Endothelial cell (in vitro differentiated cells): ENCODE measurements around the gene CLHC1. TPM values are rescaled to one million over a fixed set of nuclear protein-coding genes. Genes with fewer than 3 reads are reported as not detected.
"Not testable (repeated sequence)": the region's sequence is repeated elsewhere in the genome, so short reads cannot be mapped to it uniquely, and the experiment has no call there.

ENCODE experiments used
- DNase-seq: peaks from one replicate; pipeline ENCODE4 v3.0.0; 2021; ENCODE audit warnings: low spot score
- H3K27ac Mint-ChIP-seq: one replicate; pipeline ENCODE4 v1.8.0; 2021; ENCODE audit warnings: mixed read lengths, inconsistent platforms; ENCODE audit not compliant: unreplicated experiment
- H3K27me3 Mint-ChIP-seq: one replicate; pipeline ENCODE4 v1.8.0; 2021; ENCODE audit warnings: mild to moderate bottlenecking, moderate library complexity, mixed read lengths, inconsistent platforms; ENCODE audit not compliant: unreplicated experiment
- H3K36me3 Mint-ChIP-seq: one replicate; pipeline ENCODE4 v1.8.0; 2021; ENCODE audit warnings: mild to moderate bottlenecking, low read depth, mixed read lengths, inconsistent platforms; ENCODE audit not compliant: unreplicated experiment
- H3K4me1 Mint-ChIP-seq: one replicate; pipeline ENCODE4 v1.8.0; 2021; ENCODE audit warnings: mild to moderate bottlenecking, mixed read lengths, inconsistent platforms; ENCODE audit not compliant: unreplicated experiment
- H3K4me3 Mint-ChIP-seq: one replicate; pipeline ENCODE4 v1.8.0; 2021; ENCODE audit warnings: mild to moderate bottlenecking, mixed read lengths, inconsistent platforms; ENCODE audit not compliant: unreplicated experiment
- H3K9me3 Mint-ChIP-seq: one replicate; pipeline ENCODE4 v1.8.0; 2021; ENCODE audit warnings: mixed read lengths, inconsistent platforms; ENCODE audit not compliant: unreplicated experiment
- total RNA-seq: library from RNA; stranded (reverse); fragmentation: NEBNext Ultra II Directional; extraction: Animal tissue kit (Norgen Biotek cat#: 25700); gene quantifications from one replicate; pipeline ENCODE4 v1.2.1, GENCODE V29; 2021; ENCODE audit not compliant: unreplicated experiment
- TF ChIP-seq, protein P1 (sequence below): fragments of 200-600 bp; sonication (generic); IDR thresholded peaks from one replicate; pipeline ENCODE4 v1.5.0; 2021; ENCODE audit warnings: antibody characterized with exemption; ENCODE audit not compliant: unreplicated experiment

CLHC1 gene
- total RNA-seq, 1 donor from 2014 or later, result 20.2 TPM

DNA sequence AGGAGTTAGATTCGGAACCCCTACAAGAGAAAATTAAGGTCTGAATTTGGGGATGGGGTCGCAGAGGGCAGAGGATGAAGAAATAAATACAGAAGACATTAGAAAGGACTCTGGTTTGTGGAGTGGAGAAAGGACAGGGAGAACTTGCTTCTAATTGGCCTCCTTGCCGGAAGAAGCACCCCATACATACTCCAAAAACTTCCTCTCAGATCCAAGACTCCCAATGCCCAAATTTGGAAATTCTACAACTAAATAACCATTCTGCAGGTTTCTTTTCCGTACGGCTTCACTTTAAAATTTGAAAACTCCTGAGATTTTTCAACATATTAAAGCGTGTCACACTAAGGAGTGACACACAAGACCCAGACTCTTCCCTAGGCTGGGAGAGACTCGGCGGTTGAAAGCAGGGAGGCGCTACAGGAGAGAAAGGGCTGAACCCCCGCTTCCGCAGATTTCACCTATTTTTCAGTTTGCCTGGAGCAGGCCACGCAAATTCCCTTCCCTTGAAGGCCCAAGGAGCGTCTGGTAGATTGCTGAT is 478 bp downstream of the CLHC1 start:
- TF ChIP-seq, protein P1, sequence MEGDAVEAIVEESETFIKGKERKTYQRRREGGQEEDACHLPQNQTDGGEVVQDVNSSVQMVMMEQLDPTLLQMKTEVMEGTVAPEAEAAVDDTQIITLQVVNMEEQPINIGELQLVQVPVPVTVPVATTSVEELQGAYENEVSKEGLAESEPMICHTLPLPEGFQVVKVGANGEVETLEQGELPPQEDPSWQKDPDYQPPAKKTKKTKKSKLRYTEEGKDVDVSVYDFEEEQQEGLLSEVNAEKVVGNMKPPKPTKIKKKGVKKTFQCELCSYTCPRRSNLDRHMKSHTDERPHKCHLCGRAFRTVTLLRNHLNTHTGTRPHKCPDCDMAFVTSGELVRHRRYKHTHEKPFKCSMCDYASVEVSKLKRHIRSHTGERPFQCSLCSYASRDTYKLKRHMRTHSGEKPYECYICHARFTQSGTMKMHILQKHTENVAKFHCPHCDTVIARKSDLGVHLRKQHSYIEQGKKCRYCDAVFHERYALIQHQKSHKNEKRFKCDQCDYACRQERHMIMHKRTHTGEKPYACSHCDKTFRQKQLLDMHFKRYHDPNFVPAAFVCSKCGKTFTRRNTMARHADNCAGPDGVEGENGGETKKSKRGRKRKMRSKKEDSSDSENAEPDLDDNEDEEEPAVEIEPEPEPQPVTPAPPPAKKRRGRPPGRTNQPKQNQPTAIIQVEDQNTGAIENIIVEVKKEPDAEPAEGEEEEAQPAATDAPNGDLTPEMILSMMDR, result no peak
- peaks cover 17% of the 10 kb centered on the region for H3K27me3 Mint-ChIP-seq
- DNase-seq, result no peak
- H3K9me3 Mint-ChIP-seq, result no peaks in the 10 kb centered on the region
- H3K4me3 Mint-ChIP-seq, result peak overlapping the region; percentile 97
- H3K4me1 Mint-ChIP-seq, result peaks cover 47% of the 10 kb centered on the region
- peaks cover 21% of the 10 kb centered on the region for H3K36me3 Mint-ChIP-seq
- H3K27ac Mint-ChIP-seq, result peak overlapping the region; percentile 99

DNA sequence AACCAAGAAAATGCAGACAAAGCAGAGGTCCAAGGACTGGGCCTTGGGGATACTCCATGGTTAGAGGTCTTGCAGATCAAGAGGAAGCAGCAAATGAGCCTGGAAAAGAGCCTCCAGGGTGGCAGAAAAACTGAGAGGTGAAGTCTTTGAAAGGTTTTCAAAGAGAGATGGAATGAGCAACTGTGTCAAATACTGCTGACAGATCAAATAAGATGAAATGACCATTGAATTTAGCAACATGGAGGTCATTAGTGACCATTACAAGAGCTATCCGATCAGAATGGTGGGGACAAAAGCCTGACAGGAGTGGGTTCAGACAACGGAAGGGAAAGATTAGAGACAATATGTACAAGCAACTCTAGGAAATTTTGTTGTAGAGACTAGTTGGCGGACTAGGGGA is 1.5 kb downstream of the CLHC1 start:
- H3K27ac Mint-ChIP-seq, result peak overlapping the region; percentile 91
- peaks cover 17% of the 10 kb centered on the region for H3K27me3 Mint-ChIP-seq
- no peak for DNase-seq
- H3K4me3 Mint-ChIP-seq, result peak overlapping the region; percentile 84
- peaks cover 47% of the 10 kb centered on the region for H3K4me1 Mint-ChIP-seq
- TF ChIP-seq, protein P1, result no peak
- H3K9me3 Mint-ChIP-seq, result no peaks in the 10 kb centered on the region
- H3K36me3 Mint-ChIP-seq, result peaks cover 21% of the 10 kb centered on the region

DNA sequence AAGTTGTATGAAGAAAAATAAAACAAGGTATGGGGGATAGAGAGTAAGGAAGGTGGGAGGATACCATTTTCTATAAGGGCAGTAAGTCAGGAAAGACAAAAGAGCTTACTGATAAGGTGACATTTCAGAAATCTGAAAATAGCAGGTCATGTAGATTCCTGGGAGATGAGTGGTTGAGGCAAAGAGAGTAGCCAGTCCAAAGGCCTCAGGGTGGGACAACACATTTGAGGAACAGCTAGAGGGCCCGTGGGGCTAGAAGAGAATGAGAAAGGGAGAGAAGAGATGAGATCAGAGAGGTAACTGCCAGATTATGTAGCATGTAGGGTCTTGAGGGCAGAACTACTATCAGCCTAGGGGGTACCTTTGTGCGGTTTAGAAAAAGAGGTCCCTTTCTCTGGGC is 2.9 kb downstream of the CLHC1 start:
- H3K4me1 Mint-ChIP-seq, result peaks cover 45% of the 10 kb centered on the region
- H3K9me3 Mint-ChIP-seq, result no peaks in the 10 kb centered on the region
- no peak for DNase-seq
- TF ChIP-seq, protein P1, result no peak
- peak overlapping the region; percentile 44 for H3K27ac Mint-ChIP-seq
- H3K27me3 Mint-ChIP-seq, result peaks cover 17% of the 10 kb centered on the region
- peak overlapping the region; percentile 24 for H3K4me3 Mint-ChIP-seq
- H3K36me3 Mint-ChIP-seq, result peaks cover 16% of the 10 kb centered on the region

DNA sequence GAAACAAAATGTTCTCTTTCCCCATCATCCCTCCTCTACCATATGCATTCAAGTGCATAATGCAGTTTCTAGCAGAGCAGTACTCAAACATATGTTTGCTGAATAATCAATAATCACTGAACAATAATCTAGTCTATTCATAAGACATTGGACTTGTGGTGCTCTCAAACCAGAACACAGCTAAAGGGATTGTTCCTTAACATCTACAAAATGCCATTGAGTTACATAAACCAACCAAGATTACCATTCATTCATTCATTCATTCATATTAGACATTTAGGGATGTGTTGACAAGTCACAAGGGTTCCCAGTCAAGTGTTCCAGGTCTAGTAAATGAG is 3.9 kb downstream of the CLHC1 start:
- Mint-ChIP-seq H3K4me1 (peaks cover 41% of the 10 kb centered on the region), H3K36me3 (peaks cover 11% of the 10 kb centered on the region), H3K4me3 (peak overlapping the region; percentile 53), H3K9me3 (no peaks in the 10 kb centered on the region), H3K27ac (peak overlapping the region; percentile 92), H3K27me3 (peaks cover 11% of the 10 kb centered on the region)
- no peak for DNase-seq
- TF ChIP-seq, protein P1, result no peak

DNA sequence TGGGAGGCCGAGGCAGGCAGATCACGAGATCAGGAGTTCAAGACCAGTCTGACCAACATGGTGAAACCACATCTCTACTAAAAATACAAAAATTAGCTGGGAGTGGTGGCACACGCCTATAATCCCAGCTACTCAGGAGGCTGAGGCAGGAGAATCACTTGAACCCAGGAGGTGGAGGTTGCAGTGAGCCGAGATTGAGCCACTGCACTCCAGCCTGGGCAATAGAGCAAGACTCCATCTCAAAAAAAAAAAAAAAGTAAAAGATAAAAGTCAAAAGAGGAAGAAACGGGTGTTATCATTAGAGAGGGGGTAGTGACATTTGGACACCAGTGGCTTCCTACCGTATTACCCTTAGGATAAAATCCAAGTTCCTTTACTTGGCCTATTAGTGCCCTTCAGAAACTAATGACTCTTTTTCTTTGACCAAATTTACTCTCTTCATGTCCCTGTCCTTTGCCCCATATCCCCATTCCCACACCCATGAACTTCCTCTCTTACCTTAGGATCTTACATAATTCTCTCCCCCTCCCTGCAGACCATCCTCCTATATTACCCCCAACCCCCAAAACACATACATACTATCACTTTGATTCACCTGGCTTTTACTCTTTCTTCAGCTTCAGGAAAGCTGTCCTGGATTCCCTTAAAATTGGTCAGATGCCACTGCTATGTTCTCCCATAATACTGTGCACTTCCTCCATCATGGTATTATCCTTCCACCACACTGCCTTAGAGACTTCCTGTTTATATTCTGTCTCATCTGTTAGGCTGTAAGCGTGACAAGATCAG is 4.5 kb downstream of the CLHC1 start:
- H3K27me3 Mint-ChIP-seq, H3K36me3 Mint-ChIP-seq, H3K9me3 Mint-ChIP-seq, DNase-seq: not testable (repeated sequence)
- H3K27ac Mint-ChIP-seq, result peak overlapping the region; percentile 92
- H3K4me1 Mint-ChIP-seq, result peaks cover 41% of the 10 kb centered on the region
- H3K4me3 Mint-ChIP-seq, result peak overlapping the region; percentile 53
